K562 (cell line): ENCODE measurements around the gene DDX54. TPM values are rescaled to one million over a fixed set of nuclear protein-coding genes. Genes with fewer than 3 reads are reported as not detected.

ENCODE experiments used
- ATAC-seq: fragments of 200-7000 bp; cut with Tn5 transposase; 3 replicates; pipeline ENCODE4 v1.9.1; 2020; ENCODE audit warnings: moderate library complexity
- BruUV-seq: library from RNA; stranded (reverse); fragments of 400-500 nt; replicated peaks from 2 replicates; lab custom pipeline; 2021; lab: Mats Ljungman, UMichigan
- CTCF ChIA-PET: fragments of 300-600 bp; formaldehyde crosslinking; extraction: SDS; loops from one replicate; lab custom pipeline; 2021; ENCODE audit warnings: low intra/inter-chr PET ratio; lab: Yijun Ruan, JAX
- POLR2A ChIA-PET: fragments of 300-600, 350-650 bp; sonication (Branson Sonifier 250); formaldehyde crosslinking; extraction: SDS; loops from one replicate; lab custom pipeline; 2021; ENCODE audit warnings: antibody characterized with exemption, inconsistent platforms; lab: Yijun Ruan, JAX
- DNase-seq, 4 experiments: peaks; one replicate each; pipeline versions ENCODE4 v3.0.0 to v3.0.0-alpha.2; 2011 to 2018; ENCODE audit warnings: low spot score in 3 of 4, mixed read lengths in 3 of 4; ENCODE audit errors: extremely low read depth in 1 of 4
- FAIRE-seq: peaks from 2 replicates; lab custom pipeline; 2011; peaks lifted over from hg19 to GRCh38; lab: Jason Lieb, UNC
- H2AFZ ChIP-seq: 2 replicates; pipeline ENCODE4 v1.6.0; 2011; ENCODE audit warnings: low read depth, low read length, control low read depth, inconsistent platforms
- H3K27ac ChIP-seq: fragments of 200-600 bp; 3 replicates; pipeline ENCODE4 v1.8.0; 2011; ENCODE audit warnings: low read depth, mild to moderate bottlenecking, control low read depth, inconsistent platforms, low read length, moderate library complexity, mixed read lengths; ENCODE audit errors: extremely low read depth
- H3K27me3 ChIP-seq, 2 experiments: fragments of 300-600 bp in 1 of 2; 2 replicates in 1 of 2; 3 replicates in 1 of 2; pipeline versions ENCODE4 v1.6.0 to v1.8.0; 2011; ENCODE audit warnings: inconsistent platforms in 2 of 2, low read length in 2 of 2, mild to moderate bottlenecking in 1 of 2, mixed read lengths in 1 of 2, moderate library complexity in 1 of 2; ENCODE audit not compliant: control insufficient read depth in 2 of 2, insufficient read depth in 2 of 2
- H3K36me3 ChIP-seq: fragments of 300-600 bp; 3 replicates; pipeline ENCODE4 v1.8.0; 2011; ENCODE audit warnings: mild to moderate bottlenecking, low read length, inconsistent platforms; ENCODE audit not compliant: control insufficient read depth, insufficient read depth
- H3K4me1 ChIP-seq, 2 experiments: fragments of 200-600 bp in 1 of 2; replicated peaks in 1 of 2; 2 replicates in 1 of 2; 3 replicates in 1 of 2; pipeline versions ENCODE4 v1.5.1 to v1.8.0; 2011; ENCODE audit warnings: inconsistent platforms in 2 of 2, low read length in 2 of 2, mild to moderate bottlenecking in 1 of 2, mixed read lengths in 1 of 2, moderate library complexity in 1 of 2; ENCODE audit not compliant: control insufficient read depth in 2 of 2, insufficient read depth in 2 of 2
- H3K4me2 ChIP-seq: 2 replicates; pipeline ENCODE4 v1.6.1; 2011; ENCODE audit warnings: low read length, control low read depth, inconsistent platforms, mixed read lengths; ENCODE audit not compliant: insufficient read depth
- H3K4me3 ChIP-seq: fragments of 200-600 bp; sonication (generic), shearing (Covaris generic); 2 replicates; pipeline ENCODE4 v1.5.1; 2016; ENCODE audit warnings: control low read depth, inconsistent platforms
- H3K79me2 ChIP-seq: fragments of 200-600 bp; 3 replicates; pipeline ENCODE4 v1.8.0; 2011; ENCODE audit warnings: low read length, inconsistent platforms; ENCODE audit not compliant: control insufficient read depth, insufficient read depth
- H3K9ac ChIP-seq, 2 experiments: 2 replicates each; pipeline versions ENCODE4 v1.6.0 to v1.6.1; 2011; ENCODE audit warnings: low read depth in 2 of 2, low read length in 2 of 2, control low read depth in 1 of 2, inconsistent platforms in 1 of 2, mild to moderate bottlenecking in 1 of 2, mixed read lengths in 1 of 2; ENCODE audit not compliant: insufficient read depth in 1 of 2
- H3K9me1 ChIP-seq: one replicate; pipeline ENCODE4 v1.6.0; 2011; ENCODE audit warnings: inconsistent platforms, mild to moderate bottlenecking, low read length, moderate library complexity; ENCODE audit not compliant: control insufficient read depth, insufficient read depth
- H3K9me3 ChIP-seq: replicated peaks from 2 replicates; pipeline ENCODE4 v1.5.1; 2011; ENCODE audit warnings: low read depth, low read length, inconsistent platforms; ENCODE audit not compliant: control insufficient read depth, insufficient read depth
- H4K20me1 ChIP-seq: replicated peaks from 2 replicates; pipeline ENCODE4 v1.6.1; 2011; ENCODE audit warnings: low read length, inconsistent platforms, mixed read lengths; ENCODE audit not compliant: control insufficient read depth, insufficient read depth
- BCOR ChIP-seq: fragments of 450-650 bp; IDR thresholded peaks from 2 replicates; pipeline ENCODE4 v1.6.1; 2016
- CTCFL ChIP-seq: IDR thresholded peaks from 2 replicates; pipeline ENCODE4 v1.6.1; 2011; ENCODE audit warnings: borderline replicate concordance, low read depth, mild to moderate bottlenecking, moderate library complexity, low read length; ENCODE audit not compliant: insufficient read depth, poor library complexity, severe bottlenecking
- HNRNPUL1 ChIP-seq: fragments of 200-400 bp; formaldehyde crosslinking; IDR thresholded peaks from 2 replicates; pipeline ENCODE4 v1.6.1; 2017; ENCODE audit warnings: low read length
- LARP7 ChIP-seq: fragments of 450-650 bp; IDR thresholded peaks from 2 replicates; pipeline ENCODE4 v1.6.1; 2016
- MIER1 ChIP-seq: fragments of 450-650 bp; IDR thresholded peaks from 2 replicates; pipeline ENCODE4 v1.6.1; 2016; ENCODE audit warnings: antibody characterized with exemption, mild to moderate bottlenecking, low read depth
- RBFOX2 ChIP-seq: fragments of 200-400 bp; formaldehyde crosslinking; IDR thresholded peaks from 2 replicates; pipeline ENCODE4 v1.6.1; 2017; ENCODE audit warnings: low read depth, mild to moderate bottlenecking, low read length, moderate library complexity
- RBM25 ChIP-seq: fragments of 200-400 bp; formaldehyde crosslinking; IDR thresholded peaks from 2 replicates; pipeline ENCODE4 v1.6.1; 2018; ENCODE audit warnings: low read length, low read depth, moderate library complexity; ENCODE audit not compliant: severe bottlenecking
- SAFB ChIP-seq: fragments of 200-400 bp; formaldehyde crosslinking; IDR thresholded peaks from 2 replicates; pipeline ENCODE4 v1.6.1; 2017; ENCODE audit warnings: low read depth, low read length, borderline replicate concordance
- SIN3A ChIP-seq, 2 experiments: fragments of 150-350 bp in 1 of 2; IDR thresholded peaks; 2 replicates each; pipeline ENCODE4 v1.6.1; 2011 to 2016; ENCODE audit warnings: borderline replicate concordance in 2 of 2, low read depth in 2 of 2, low read length in 2 of 2, mild to moderate bottlenecking in 2 of 2, moderate library complexity in 2 of 2; ENCODE audit not compliant: control insufficient read depth in 1 of 2
- SMAD3 ChIP-seq: fragments of 450-650 bp; formaldehyde crosslinking; conservative IDR thresholded peaks from 2 replicates; pipeline ENCODE4 v1.4.0; 2020; ENCODE audit warnings: mild to moderate bottlenecking
- ZZZ3 ChIP-seq: fragments of 450-650 bp; IDR thresholded peaks from 2 replicates; pipeline ENCODE4 v1.6.1; 2016; ENCODE audit warnings: antibody characterized with exemption, mild to moderate bottlenecking, moderate library complexity
- WGBS: fragments of 100-300 bp; shearing (Covaris generic); methylation state at CpG from one replicate; pipeline ENCODE4 v1.1.6; 2016; ENCODE audit warnings: low coverage, mixed read lengths; ENCODE audit not compliant: insufficient coverage; ENCODE audit errors: missing lambda C conversion rate; 5-methylcytosine and 5-hydroxymethylcytosine counted together
- in situ Hi-C: fragments of 300-500 bp; cut with MboI; formaldehyde crosslinking; loops from 4 replicates; pipeline ENCODE4 v1.15.0; 2018; ENCODE audit warnings: inconsistent platforms, mixed read lengths
- intact Hi-C: fragments of 100-400 bp; cut with micrococcal nuclease; formaldehyde crosslinking; loops from 2 replicates; pipeline ENCODE4 v1.14.2; 2022
- polyA plus RNA-seq, 8 experiments: library from polyadenylated mRNA; depleted of rRNA in 4 of 8; stranded (reverse) in 5 of 8; unstranded in 3 of 8; fragments of >200 nt; fragmentation: Nextera tagmentation in 2 of 8; fragmentation: Illumina TruSeq in 1 of 8; extraction: Ambion mirVana in 2 of 8; extraction: Trizol in 1 of 8; gene quantifications; 2 replicates each; pipeline versions ENCODE4 v1.2.1 to v1.2.3, GENCODE V29; 2011 to 2014; ENCODE audit warnings: inconsistent platforms in 1 of 8, missing spikeins in 1 of 8
- total RNA-seq, 7 experiments: library from RNA; depleted of rRNA in 6 of 7; stranded (reverse); fragments of >200 nt in 6 of 7; fragmentation: Illumina TruSeq in 2 of 7; extraction: Trizol in 2 of 7; gene quantifications; 2 replicates each; pipeline versions ENCODE4 v1.2.1 to v1.2.3, GENCODE V29; 2011 to 2021; ENCODE audit warnings: low replicate concordance in 1 of 7

Gene DDX54
- total and polyA plus RNA-seq, 9 of the 15 experiments (the other 6 are each of a cell fraction or from before 2014, with no cell fraction given) = 1.4 to 135 (median 51.4) TPM

- TF ChIP-seq ZZZ3 (no peak), CTCFL (no peak), LARP7 (no peak), HNRNPUL1 (no peak), RBFOX2 (no peak), RBM25 (peak; percentile 74), SAFB (no peak), BCOR (0 out of 2 replicates have a peak, but pooled peaks have one; percentile 27), SIN3A (IDR thresholded peaks at IDR 0.05; ENCODE audit: borderline replicate concordance in 2 of 2, control insufficient read depth in 1 of 2, low read depth in 2 of 2, low read length in 2 of 2) (no peak), MIER1 (no peak), SMAD3 (CRISPR knock-in tag) (no peak)
- Histone ChIP-seq H3K36me3 (peaks cover 4% of the 10 kb centered on the region; the same call in 1 of the 3 replicates), H3K9me3 (no peaks in the 10 kb centered on the region), H4K20me1 (peaks cover 4% of the 10 kb centered on the region; the same call in 1 of the 2 replicates), H3K9me1 (no peaks in the 10 kb centered on the region), H3K9ac (no peak overlapping the region), H3K4me3 (no peak overlapping the region), H3K4me2 (no peak overlapping the region), H2AFZ (no peak overlapping the region), H3K27ac (no peak overlapping the region), H3K4me1 (peaks cover 2 to 21% of the 10 kb centered on the region in 2 experiments; a peak in 4 of 5 replicates), H3K27me3 (no peaks in the 10 kb centered on the region), H3K79me2 (no peaks in the 10 kb centered on the region)
- DNase-seq (no peak), ATAC-seq (no peak), FAIRE-seq (no peak)
- BruUV-seq = no TSS peak
- intact Hi-C loops (loop anchor here (2.0 to 5.0 kb wide), 3 partner anchors 40 to 227 kb away; no protein-coding TSS in a partner anchor), in situ Hi-C loops (loop anchor here (5.0 to 25.0 kb wide), 3 partner anchors 85 to 447 kb away; partner anchors contain the start of genes SDS and SDSL)
- WGBS = 80% methylated on average over 8 of the region's 8 CpGs
- ChIA-PET POLR2A (interaction anchor here (0.7 to 0.8 kb wide), 2 partner anchors 14 to 24 kb away, joined by 3 to 5 read pairs; partner anchors contain the start of gene TPCN1), CTCF (no interaction called here)
Observed at GRCh38 chr12:113197518-113198077, 12.3 kb upstream of the DDX54 start.
